Activated CD4-positive, alpha-beta T cell treated with anti-CD3 and anti-CD28 coated beads for 36 hours (primary cell): ENCODE measurements around the gene TNKS2. TPM values are rescaled to one million over a fixed set of nuclear protein-coding genes. Genes with fewer than 3 reads are reported as not detected.
"Not testable (repeated sequence)": the region's sequence is repeated elsewhere in the genome, so short reads cannot be mapped to it uniquely, and the experiment has no call there.

ENCODE experiments used
- ATAC-seq: fragments of 200-7000 bp; cut with Tn5 transposase; one replicate; pipeline ENCODE4 v1.10.0; 2021; ENCODE audit warnings: mild to moderate bottlenecking, moderate library complexity
- CTCF ChIA-PET: fragments of 350-600 bp; sonication (Branson Sonifier 250); formaldehyde crosslinking; loops from one replicate; lab custom pipeline; 2021; ENCODE audit warnings: antibody characterized with exemption; lab: Charles Lee
- POLR2A ChIA-PET: fragments of 350-600 bp; sonication (Branson Sonifier 250); formaldehyde crosslinking; loops from one replicate; lab custom pipeline; 2021; ENCODE audit warnings: antibody characterized with exemption, inconsistent platforms; lab: Charles Lee
- DNase-seq: peaks from one replicate; pipeline ENCODE4 v3.0.0-alpha.2; 2020
- H3K27ac Mint-ChIP-seq: one replicate; pipeline ENCODE4 v1.8.0; 2021; ENCODE audit warnings: mixed read lengths
- H3K27me3 Mint-ChIP-seq: one replicate; pipeline ENCODE4 v1.8.0; 2021; ENCODE audit warnings: mixed read lengths
- H3K36me3 Mint-ChIP-seq: one replicate; pipeline ENCODE4 v1.8.0; 2021; ENCODE audit warnings: low read depth, mixed read lengths
- H3K4me1 Mint-ChIP-seq: one replicate; pipeline ENCODE4 v1.8.0; 2021; ENCODE audit warnings: mixed read lengths
- H3K4me3 Mint-ChIP-seq: one replicate; pipeline ENCODE4 v1.8.0; 2021; ENCODE audit warnings: mild to moderate bottlenecking, moderate library complexity, mixed read lengths
- H3K9me3 Mint-ChIP-seq: one replicate; pipeline ENCODE4 v1.8.0; 2021; ENCODE audit warnings: low read depth, mixed read lengths
- intact Hi-C, 2 experiments: fragments of 100-400 bp; cut with DNase I in 1 of 2; cut with micrococcal nuclease in 1 of 2; formaldehyde crosslinking; loops; one replicate each; pipeline versions ENCODE4 v1.14.2 to v1.15.1; 2022 to 2024; cut with DNase I, micrococcal nuclease
- total RNA-seq, 2 experiments: library from RNA; stranded (reverse); gene quantifications; one replicate each; pipeline ENCODE4 v1.2.3, GENCODE V29; 2021

The TNKS2 gene
- total RNA-seq, 2 experiments from 2014 or later: 32.0 to 35.7 TPM

DNA sequence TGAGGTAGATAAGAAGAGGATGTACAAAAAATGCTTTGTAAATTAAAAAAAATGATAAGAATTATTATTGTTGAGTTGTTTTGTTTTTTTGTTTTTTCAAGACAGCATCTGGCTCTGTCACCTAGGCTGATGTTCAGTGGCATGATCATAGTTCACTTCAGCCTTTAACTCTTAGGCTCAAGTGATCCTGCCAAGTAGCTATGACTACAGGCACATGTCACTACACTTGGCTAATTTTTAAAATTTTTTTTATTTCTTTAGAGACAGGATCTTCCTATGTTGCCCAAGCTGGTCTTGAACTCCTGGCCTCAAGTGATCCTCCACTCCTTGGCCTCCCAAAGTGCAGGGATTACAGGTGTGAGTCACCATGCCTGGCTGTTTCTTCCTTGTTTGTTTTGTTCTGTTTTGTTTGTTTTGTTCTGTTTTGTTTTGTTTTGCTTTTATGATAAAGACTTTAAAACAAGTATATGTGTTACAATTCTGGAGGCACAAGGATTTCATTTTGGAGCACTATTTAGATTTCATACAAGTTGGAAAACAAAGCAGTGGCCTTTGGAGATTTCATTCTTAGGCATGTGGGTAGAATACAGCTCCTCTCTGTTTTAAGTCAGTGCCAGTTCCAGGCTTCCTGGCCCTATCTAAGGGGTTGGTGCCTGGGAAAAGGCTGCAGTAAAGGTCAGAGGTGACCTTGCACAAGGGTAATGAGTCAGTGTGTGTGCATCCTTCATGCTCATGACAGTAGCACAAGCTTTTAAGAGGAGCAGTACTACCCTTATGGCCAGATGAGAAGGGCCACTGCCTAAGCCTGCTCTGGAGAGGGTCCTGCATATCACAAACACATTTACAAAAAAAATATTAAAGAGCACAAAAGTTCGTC is 93.1 kb downstream of the TNKS2 start:
- Mint-ChIP-seq H3K36me3 (no peaks in the 10 kb centered on the region), H3K9me3 (no peaks in the 10 kb centered on the region), H3K27me3 (peaks cover 22% of the 10 kb centered on the region), H3K4me1 (peaks cover 10% of the 10 kb centered on the region), H3K4me3 (no peak overlapping the region), H3K27ac (no peak overlapping the region)
- intact Hi-C loops: no loop called here
- ATAC-seq (no peak), DNase-seq (no peak)
- ChIA-PET POLR2A (interaction anchor here (0.6 kb wide), 1 partner anchor 94 kb away, joined by 3 read pairs; no protein-coding TSS in a partner anchor), CTCF (interaction anchor here (1.0 kb wide), 1 partner anchor 270 kb away, joined by 3 read pairs; no protein-coding TSS in a partner anchor)

GRCh38 chr10:91893051-91893450 is 94.8 kb downstream of the TNKS2 start:
- ChIA-PET POLR2A (no interaction called here), CTCF (no interaction called here)
- H3K27ac Mint-ChIP-seq: no peak overlapping the region
- H3K9me3 Mint-ChIP-seq: no peaks in the 10 kb centered on the region
- ATAC-seq (no peak), DNase-seq (no peak)
- H3K27me3 Mint-ChIP-seq: peaks cover 15% of the 10 kb centered on the region
- intact Hi-C loops: no loop called here
- no peaks in the 10 kb centered on the region for H3K4me1 Mint-ChIP-seq
- no peaks in the 10 kb centered on the region for H3K36me3 Mint-ChIP-seq
- no peak overlapping the region for H3K4me3 Mint-ChIP-seq

GRCh38 chr10:91894261-91894685 is 96.0 kb downstream of the TNKS2 start:
- H3K36me3 Mint-ChIP-seq, H3K4me3 Mint-ChIP-seq, POLR2A ChIA-PET, intact Hi-C loops, H3K9me3 Mint-ChIP-seq, H3K4me1 Mint-ChIP-seq, ATAC-seq, H3K27ac Mint-ChIP-seq, DNase-seq: not testable (repeated sequence)
- CTCF ChIA-PET: interaction anchor here (0.9 kb wide), 1 partner anchor 8 kb away, joined by 3 read pairs; no protein-coding TSS in a partner anchor
- peaks cover 15% of the 10 kb centered on the region for H3K27me3 Mint-ChIP-seq

GRCh38 chr10:91896212-91896756 is 98.1 kb downstream of the TNKS2 start:
- DNase-seq (no peak), ATAC-seq (no peak)
- intact Hi-C loops: no loop called here
- POLR2A ChIA-PET: no interaction called here
- Mint-ChIP-seq H3K36me3 (no peaks in the 10 kb centered on the region), H3K27ac (no peak overlapping the region), H3K4me1 (peaks cover 4% of the 10 kb centered on the region), H3K4me3 (no peak overlapping the region), H3K27me3 (peaks cover 6% of the 10 kb centered on the region), H3K9me3 (no peaks in the 10 kb centered on the region)
- CTCF ChIA-PET: no interaction called here

GRCh38 chr10:91897421-91897820 is 99.2 kb downstream of the TNKS2 start:
- CTCF ChIA-PET: interaction anchor here (1.0 kb wide), 1 partner anchor 11 kb away, joined by 3 read pairs; no protein-coding TSS in a partner anchor
- no peak overlapping the region for H3K27ac Mint-ChIP-seq
- peaks cover 16% of the 10 kb centered on the region for H3K4me1 Mint-ChIP-seq
- intact Hi-C loops: no loop called here
- peaks cover 4% of the 10 kb centered on the region for H3K27me3 Mint-ChIP-seq
- POLR2A ChIA-PET: no interaction called here
- H3K9me3 Mint-ChIP-seq: no peaks in the 10 kb centered on the region
- no peak for DNase-seq
- ATAC-seq: no peak
- H3K36me3 Mint-ChIP-seq: no peaks in the 10 kb centered on the region
- H3K4me3 Mint-ChIP-seq: no peak overlapping the region

DNA sequence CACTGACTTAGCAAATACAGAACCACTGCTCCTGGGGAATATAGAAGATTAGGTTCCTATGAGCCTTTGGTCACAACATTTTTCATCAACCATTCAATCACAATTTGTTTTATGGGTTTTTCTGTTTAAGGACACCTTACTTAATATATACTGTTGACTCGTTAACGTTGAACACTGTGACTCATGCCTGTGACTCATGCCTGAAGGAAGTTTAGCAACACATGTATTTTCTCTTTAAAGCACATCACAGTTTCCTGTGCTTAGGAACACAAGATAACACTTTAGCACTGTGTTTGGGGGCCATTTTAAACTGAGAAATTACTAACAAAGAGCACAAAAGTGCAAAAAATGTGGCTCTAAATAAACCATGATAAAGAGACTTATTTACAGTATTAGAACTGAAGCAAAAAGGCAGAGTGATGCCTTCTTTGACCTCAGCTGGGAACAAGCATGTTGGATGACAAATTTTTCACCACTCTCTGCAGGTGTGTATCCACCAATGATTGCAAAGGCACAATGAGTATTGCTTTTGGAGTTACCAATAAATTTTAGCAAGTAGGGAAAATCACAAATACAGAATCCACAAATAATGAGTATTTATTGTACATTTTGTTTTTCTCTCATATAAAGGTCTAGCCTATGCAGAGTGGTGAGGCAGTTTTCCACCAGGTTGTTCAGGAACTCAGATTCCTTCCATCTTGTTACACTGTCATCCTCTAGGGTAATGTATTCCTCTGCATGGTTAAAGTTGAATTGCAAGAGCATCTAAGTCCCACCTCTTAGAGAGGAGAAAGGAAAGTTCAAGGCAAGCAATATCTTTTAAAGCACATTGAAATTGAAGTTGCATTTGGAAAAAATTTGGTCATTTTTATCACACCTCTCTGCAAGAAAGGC is 103.8 kb downstream of the TNKS2 start:
- Mint-ChIP-seq H3K36me3 (peaks cover 4% of the 10 kb centered on the region), H3K4me3 (no peak overlapping the region), H3K27me3 (no peaks in the 10 kb centered on the region), H3K4me1 (peaks cover 25% of the 10 kb centered on the region), H3K9me3 (no peaks in the 10 kb centered on the region), H3K27ac (peak overlapping the region; percentile 82)
- intact Hi-C loops: loop anchor here (1.0 to 10.0 kb wide), 6 partner anchors 43 to 1027 kb away; partner anchors contain the start of genes HECTD2 (in 1 of the 2) and RPP30 (in 1 of the 2)
- DNase-seq: peak; percentile 80
- ChIA-PET POLR2A (no interaction called here), CTCF (interaction anchor here (0.5 to 1.5 kb wide), 4 partner anchors 8 to 94 kb away, joined by 3 read pairs; no protein-coding TSS in a partner anchor)
- ATAC-seq: peak; percentile 100

DNA sequence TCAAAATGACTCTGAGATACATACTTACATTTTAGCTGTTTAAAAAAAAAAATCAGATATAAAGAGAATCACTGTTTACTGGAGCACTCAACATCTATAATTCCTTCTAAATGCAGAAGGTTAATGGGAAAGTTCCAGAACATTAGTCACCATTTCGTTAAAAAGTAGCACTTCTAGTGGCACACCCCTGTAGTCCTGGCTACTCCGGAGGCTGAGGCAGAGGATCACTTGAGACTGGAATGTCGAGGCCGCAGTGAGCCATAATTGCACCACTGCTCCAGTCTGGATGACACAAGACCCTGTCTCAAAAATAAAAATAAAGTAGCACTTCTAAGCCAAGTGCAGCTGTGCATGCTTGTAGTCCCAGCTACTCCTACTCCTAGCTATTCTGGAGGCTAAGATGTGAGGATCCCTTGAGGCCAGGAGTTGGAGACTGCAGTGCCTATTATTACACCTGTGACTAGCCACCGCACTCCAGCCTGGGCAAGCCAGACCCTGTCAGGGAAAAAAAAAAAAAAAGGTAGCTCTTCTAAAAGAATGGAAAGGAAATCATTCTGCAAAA is 108.9 kb downstream of the TNKS2 start:
- DNase-seq (no peak), ATAC-seq (no peak)
- Mint-ChIP-seq H3K4me3 (peak overlapping the region; percentile 84), H3K4me1 (peaks cover 28% of the 10 kb centered on the region), H3K27ac (peak overlapping the region; percentile 82), H3K36me3 (peaks cover 4% of the 10 kb centered on the region), H3K27me3 (no peaks in the 10 kb centered on the region), H3K9me3 (no peaks in the 10 kb centered on the region)
- intact Hi-C loops: loop anchor here (10.0 kb wide), 3 partner anchors 492 to 1032 kb away; partner anchors contain the start of genes HECTD2 (in 1 of the 2) and RPP30 (in 1 of the 2)
- ChIA-PET CTCF (interaction anchor here (0.7 to 1.0 kb wide), 2 partner anchors 15 to 273 kb away, joined by 3 read pairs; no protein-coding TSS in a partner anchor), POLR2A (interaction anchor here (0.7 to 2.6 kb wide), 2 partner anchors 17 to 245 kb away, joined by 8 to 13 read pairs; partner anchors contain the start of gene BTAF1)

DNA sequence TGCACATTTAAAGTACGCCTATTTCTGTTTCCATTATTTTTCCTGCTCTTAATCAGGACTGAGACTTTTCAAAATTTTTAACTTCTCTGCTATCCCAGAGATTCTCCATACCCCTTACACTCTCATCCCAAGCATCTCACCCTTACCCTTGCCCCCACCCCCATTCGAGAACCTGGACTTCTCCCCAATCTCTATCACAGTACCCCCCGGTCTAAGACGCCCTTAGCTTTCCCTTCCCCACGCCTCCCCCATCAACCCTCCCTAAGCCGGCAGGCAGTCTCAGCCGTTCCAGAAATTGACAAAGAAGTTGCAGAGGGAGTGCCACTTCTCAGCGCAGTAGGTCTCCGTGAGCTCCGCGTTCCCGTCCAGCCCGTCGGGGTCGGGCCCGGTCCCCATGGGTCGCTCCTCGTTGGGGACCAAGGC is 109.7 kb downstream of the TNKS2 start:
- POLR2A ChIA-PET: interaction anchor here (2.6 kb wide), 1 partner anchor 16 kb away, joined by 13 read pairs; the partner anchor contains the start of gene BTAF1
- peak overlapping the region; percentile 82 for H3K27ac Mint-ChIP-seq
- H3K27me3 Mint-ChIP-seq: peaks cover 2% of the 10 kb centered on the region
- intact Hi-C loops: loop anchor here (1.0 to 10.0 kb wide), 8 partner anchors 15 to 1033 kb away; partner anchors contain the start of genes BTAF1 (in 2 of the 2), HECTD2 (in 2 of the 2), RPP30 (in 1 of the 2) and TNKS2 (in 1 of the 2)
- H3K4me1 Mint-ChIP-seq: peaks cover 21% of the 10 kb centered on the region
- no peaks in the 10 kb centered on the region for H3K9me3 Mint-ChIP-seq
- DNase-seq: peak; percentile 55
- peaks cover 4% of the 10 kb centered on the region for H3K36me3 Mint-ChIP-seq
- H3K4me3 Mint-ChIP-seq: peak overlapping the region; percentile 84
- ATAC-seq: peak; percentile 17
- CTCF ChIA-PET: interaction anchor here (0.6 to 1.9 kb wide), 12 partner anchors 9 to 383 kb away, joined by 3 to 13 read pairs (median 4); partner anchors contain the start of genes BTAF1, CPEB3 and MARCHF5

DNA sequence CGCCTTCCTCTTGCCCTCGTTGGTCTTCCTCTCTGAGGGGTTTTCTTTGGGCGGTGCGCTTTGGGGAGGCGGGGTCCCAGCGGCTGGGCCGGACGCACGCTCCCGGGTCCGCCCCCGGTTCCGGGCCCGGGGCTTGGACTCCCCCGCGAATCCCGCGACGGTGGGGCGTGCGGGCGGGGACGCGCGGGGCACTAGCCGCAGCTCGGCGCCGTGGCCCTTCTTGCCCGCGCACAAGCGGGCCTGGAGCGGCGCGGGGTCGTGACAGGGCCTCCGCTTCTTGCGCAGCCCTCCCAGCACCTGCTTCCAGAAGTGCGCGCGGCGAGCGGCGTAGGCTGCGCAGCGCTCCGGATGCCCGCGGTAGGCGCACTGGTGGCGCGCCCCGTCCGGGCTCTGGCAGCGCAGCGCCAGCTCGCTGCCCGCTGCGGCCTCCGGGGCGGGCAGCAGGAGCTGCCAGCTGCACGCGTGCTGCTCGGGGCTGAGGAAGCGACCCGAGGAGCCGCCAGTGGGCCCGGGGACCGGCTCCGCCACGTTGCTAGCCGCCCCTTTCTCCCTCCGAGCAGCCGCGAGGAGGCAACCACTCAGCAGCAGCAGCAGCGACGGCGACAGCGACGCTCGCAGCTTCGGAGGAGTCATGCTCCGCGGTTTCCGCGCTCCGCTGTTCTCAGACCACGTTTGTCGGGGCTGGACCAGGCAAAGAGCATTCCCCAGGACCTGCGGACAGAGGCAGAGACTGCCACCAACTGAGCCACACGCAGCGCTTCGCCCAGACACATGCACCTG is 110.3 kb downstream of the TNKS2 start:
- ChIA-PET CTCF (interaction anchor here (0.6 to 1.9 kb wide), 18 partner anchors 9 to 382 kb away, joined by 3 to 13 read pairs (median 4); partner anchors contain the start of genes BTAF1, CPEB3, MARCHF5 and TNKS2), POLR2A (interaction anchor here (1.0 to 2.6 kb wide), 3 partner anchors 15 to 110 kb away, joined by 3 to 13 read pairs (median 3); partner anchors contain the start of genes BTAF1 and TNKS2)
- Mint-ChIP-seq H3K9me3 (no peaks in the 10 kb centered on the region), H3K4me3 (peak overlapping the region; percentile 87), H3K27ac (peak overlapping the region; percentile 82), H3K27me3 (peaks cover 5% of the 10 kb centered on the region), H3K4me1 (peaks cover 21% of the 10 kb centered on the region), H3K36me3 (peaks cover 4% of the 10 kb centered on the region)
- ATAC-seq (peak; percentile 90), DNase-seq (peak; percentile 87)
- intact Hi-C loops: loop anchor here (1.0 to 10.0 kb wide), 8 partner anchors 15 to 1034 kb away; partner anchors contain the start of genes BTAF1 (in 2 of the 2), HECTD2 (in 2 of the 2), RPP30 (in 1 of the 2) and TNKS2 (in 1 of the 2)
